Mesendoderm (in vitro differentiated cells): ENCODE measurements around the gene DOCK10.

Experiments
- DNase-seq: peaks from one replicate; pipeline ENCODE4 v3.0.0; 2013
- H2AK5ac ChIP-seq: 2 replicates; pipeline ENCODE4 v1.6.1; 2013; ENCODE audit warnings: low read length, inconsistent platforms
- H2BK120ac ChIP-seq: 2 replicates; pipeline ENCODE4 v1.6.1; 2013; ENCODE audit warnings: low read depth, mild to moderate bottlenecking, low read length, moderate library complexity, mixed read lengths
- H2BK15ac ChIP-seq: replicated peaks from 2 replicates; pipeline ENCODE4 v1.6.1; 2013; ENCODE audit warnings: low read depth, mild to moderate bottlenecking, moderate library complexity
- H2BK5ac ChIP-seq: 2 replicates; pipeline ENCODE4 v1.6.1; 2013; ENCODE audit warnings: low read length, inconsistent platforms
- H3K18ac ChIP-seq: 2 replicates; pipeline ENCODE4 v1.6.1; 2013; ENCODE audit warnings: mild to moderate bottlenecking, low read length, mixed read lengths
- H3K23ac ChIP-seq: one replicate; pipeline ENCODE4 v1.6.1; 2013; ENCODE audit warnings: low read length
- H3K27ac ChIP-seq: 2 replicates; pipeline ENCODE4 v1.5.1; 2013; ENCODE audit warnings: low read depth, mild to moderate bottlenecking, inconsistent platforms, low read length, moderate library complexity
- H3K27me3 ChIP-seq: 2 replicates; pipeline ENCODE4 v1.6.1; 2013; ENCODE audit warnings: low read length, control low read depth, mild to moderate bottlenecking, inconsistent platforms; ENCODE audit not compliant: insufficient read depth, poor library complexity
- H3K36me3 ChIP-seq: 2 replicates; pipeline ENCODE4 v1.6.1; 2013; ENCODE audit warnings: low read length, inconsistent platforms; ENCODE audit not compliant: control insufficient read depth, insufficient read depth
- H3K4ac ChIP-seq: one replicate; pipeline ENCODE4 v1.6.1; 2013; ENCODE audit warnings: low read depth, mild to moderate bottlenecking, low read length, moderate library complexity
- H3K4me1 ChIP-seq: 2 replicates; pipeline ENCODE4 v1.6.1; 2013; ENCODE audit warnings: low read depth, low read length, inconsistent platforms; ENCODE audit not compliant: control insufficient read depth
- H3K4me2 ChIP-seq: 2 replicates; pipeline ENCODE4 v1.6.1; 2013; ENCODE audit warnings: low read length
- H3K4me3 ChIP-seq: 2 replicates; pipeline ENCODE4 v1.5.1; 2013; ENCODE audit warnings: mild to moderate bottlenecking, low read length
- H3K56ac ChIP-seq: one replicate; pipeline ENCODE4 v1.6.1; 2013; ENCODE audit warnings: low read length
- H3K79me1 ChIP-seq: 2 replicates; pipeline ENCODE4 v1.6.1; 2013; ENCODE audit warnings: low read length, inconsistent platforms
- H3K79me2 ChIP-seq: 2 replicates; pipeline ENCODE4 v1.6.1; 2013; ENCODE audit warnings: mild to moderate bottlenecking, low read length; ENCODE audit not compliant: control insufficient read depth, insufficient read depth
- H3K9ac ChIP-seq: 2 replicates; pipeline ENCODE4 v1.6.1; 2013; ENCODE audit warnings: low read length, inconsistent platforms
- H4K5ac ChIP-seq: one replicate; pipeline ENCODE4 v1.6.1; 2013; ENCODE audit warnings: low read length
- H4K8ac ChIP-seq: one replicate; pipeline ENCODE4 v1.6.1; 2013; ENCODE audit warnings: low read depth, mild to moderate bottlenecking, control low read depth, low read length, moderate library complexity
- WGBS: extraction: QIAGEN DNeasy Blood & Tissue Kit; methylation state at CpG from one replicate; pipeline ENCODE4 v1.1.7; 2013; ENCODE audit warnings: low lambda C conversion rate, missing lambda C conversion rate; ENCODE audit not compliant: insufficient coverage; ENCODE audit errors: extremely low coverage; 5-methylcytosine and 5-hydroxymethylcytosine counted together

DOCK10 gene

GRCh38 chr2:224938651-224939182 lies 103.6 kb downstream of the DOCK10 start:
- no CpG with 5 or more reads among the region's 6 CpGs for WGBS
- H3K18ac ChIP-seq, result no peak overlapping the region
- H3K27ac ChIP-seq, result no peak overlapping the region
- no peak overlapping the region for H2BK5ac ChIP-seq
- no peak overlapping the region for H2BK120ac ChIP-seq
- no peaks in the 10 kb centered on the region for H3K79me1 ChIP-seq
- H3K4ac ChIP-seq, result no peak overlapping the region
- H3K56ac ChIP-seq, result no peak overlapping the region
- no peaks in the 10 kb centered on the region for H3K79me2 ChIP-seq
- H3K4me2 ChIP-seq, result no peak overlapping the region
- H3K27me3 ChIP-seq, result no peaks in the 10 kb centered on the region
- H3K23ac ChIP-seq, result no peak overlapping the region
- H2AK5ac ChIP-seq, result no peak overlapping the region
- no peak overlapping the region for H3K4me3 ChIP-seq
- no peaks in the 10 kb centered on the region for H3K36me3 ChIP-seq
- H3K9ac ChIP-seq, result no peak overlapping the region
- H4K8ac ChIP-seq, result no peak overlapping the region
- H4K5ac ChIP-seq, result no peak overlapping the region
- no peak for DNase-seq
- no peaks in the 10 kb centered on the region for H3K4me1 ChIP-seq
- no peak overlapping the region for H2BK15ac ChIP-seq

- H3K27ac ChIP-seq, result no peak overlapping the region
Measured at GRCh38 chr2:224937887-224938286, 104.4 kb downstream of the DOCK10 start.

GRCh38 chr2:224934526-224935188 lies 107.6 kb downstream of the DOCK10 start:
- Histone ChIP-seq H3K9ac (no peak overlapping the region), H3K4ac (no peak overlapping the region), H3K4me3 (no peak overlapping the region), H4K5ac (no peak overlapping the region), H2AK5ac (no peak overlapping the region), H3K36me3 (no peaks in the 10 kb centered on the region), H3K27ac (no peak overlapping the region), H3K79me2 (no peaks in the 10 kb centered on the region), H2BK15ac (no peak overlapping the region), H3K23ac (no peak overlapping the region), H3K4me1 (no peaks in the 10 kb centered on the region), H3K4me2 (no peak overlapping the region), H2BK120ac (no peak overlapping the region), H2BK5ac (no peak overlapping the region), H3K79me1 (no peaks in the 10 kb centered on the region), H3K18ac (no peak overlapping the region), H4K8ac (no peak overlapping the region), H3K56ac (no peak overlapping the region), H3K27me3 (no peaks in the 10 kb centered on the region)
- DNase-seq, result no peak
- WGBS, result no CpG with 5 or more reads among the region's 5 CpGs

More at GRCh38 chr2:224937887-224938286, 104.4 kb downstream of the DOCK10 start:
- H3K18ac ChIP-seq, result no peak overlapping the region
- H4K8ac ChIP-seq, result no peak overlapping the region
- no peak overlapping the region for H3K4ac ChIP-seq
- no peak overlapping the region for H3K4me3 ChIP-seq
- H2BK120ac ChIP-seq, result no peak overlapping the region
- no peak overlapping the region for H3K4me2 ChIP-seq
- no peak for DNase-seq
- H3K23ac ChIP-seq, result no peak overlapping the region
- no peak overlapping the region for H3K9ac ChIP-seq
- no peaks in the 10 kb centered on the region for H3K79me1 ChIP-seq
- no peaks in the 10 kb centered on the region for H3K79me2 ChIP-seq
- H4K5ac ChIP-seq, result no peak overlapping the region
- no peak overlapping the region for H3K56ac ChIP-seq
- H3K4me1 ChIP-seq, result no peaks in the 10 kb centered on the region
- H2BK15ac ChIP-seq, result no peak overlapping the region
- no peaks in the 10 kb centered on the region for H3K36me3 ChIP-seq
- no peak overlapping the region for H2AK5ac ChIP-seq
- H3K27me3 ChIP-seq, result no peaks in the 10 kb centered on the region
- H2BK5ac ChIP-seq, result no peak overlapping the region
- no CpG with 5 or more reads among the region's 5 CpGs for WGBS

GRCh38 chr2:224933431-224933830 lies 108.8 kb downstream of the DOCK10 start:
- Histone ChIP-seq H3K79me1 (no peaks in the 10 kb centered on the region), H4K5ac (no peak overlapping the region), H2BK120ac (no peak overlapping the region), H3K4me2 (no peak overlapping the region), H3K23ac (no peak overlapping the region), H3K79me2 (no peaks in the 10 kb centered on the region), H3K36me3 (no peaks in the 10 kb centered on the region), H2BK5ac (no peak overlapping the region), H2AK5ac (no peak overlapping the region), H3K4ac (no peak overlapping the region), H4K8ac (no peak overlapping the region), H2BK15ac (no peak overlapping the region), H3K56ac (no peak overlapping the region), H3K4me3 (no peak overlapping the region), H3K27ac (no peak overlapping the region), H3K27me3 (no peaks in the 10 kb centered on the region), H3K18ac (no peak overlapping the region), H3K4me1 (no peaks in the 10 kb centered on the region), H3K9ac (no peak overlapping the region)
- no CpG with 5 or more reads among the region's 2 CpGs for WGBS
- DNase-seq, result no peak

GRCh38 chr2:224932522-224932921 lies 109.7 kb downstream of the DOCK10 start:
- H4K5ac ChIP-seq, result no peak overlapping the region
- H3K79me2 ChIP-seq, result no peaks in the 10 kb centered on the region
- no CpG with 5 or more reads among the region's 3 CpGs for WGBS
- H2BK120ac ChIP-seq, result no peak overlapping the region
- no peak overlapping the region for H3K4me2 ChIP-seq
- no peak overlapping the region for H4K8ac ChIP-seq
- H3K9ac ChIP-seq, result no peak overlapping the region
- no peak overlapping the region for H3K27ac ChIP-seq
- H3K4me1 ChIP-seq, result no peaks in the 10 kb centered on the region
- no peak overlapping the region for H2BK15ac ChIP-seq
- no peaks in the 10 kb centered on the region for H3K36me3 ChIP-seq
- H3K18ac ChIP-seq, result no peak overlapping the region
- H3K27me3 ChIP-seq, result no peaks in the 10 kb centered on the region
- no peak overlapping the region for H3K23ac ChIP-seq
- no peak for DNase-seq
- H3K4ac ChIP-seq, result no peak overlapping the region
- no peak overlapping the region for H3K56ac ChIP-seq
- no peak overlapping the region for H2AK5ac ChIP-seq
- no peak overlapping the region for H3K4me3 ChIP-seq
- no peak overlapping the region for H2BK5ac ChIP-seq
- no peaks in the 10 kb centered on the region for H3K79me1 ChIP-seq

GRCh38 chr2:224931956-224932355 lies 110.3 kb downstream of the DOCK10 start:
- DNase-seq, result no peak
- no peak overlapping the region for H2BK5ac ChIP-seq
- H3K79me2 ChIP-seq, result no peaks in the 10 kb centered on the region
- H3K56ac ChIP-seq, result no peak overlapping the region
- no peaks in the 10 kb centered on the region for H3K36me3 ChIP-seq
- H3K18ac ChIP-seq, result no peak overlapping the region
- H3K79me1 ChIP-seq, result no peaks in the 10 kb centered on the region
- no peak overlapping the region for H4K8ac ChIP-seq
- no peak overlapping the region for H2AK5ac ChIP-seq
- H3K27ac ChIP-seq, result no peak overlapping the region
- H3K4me2 ChIP-seq, result no peak overlapping the region
- WGBS, result no CpG with 5 or more reads among the region's 4 CpGs
- H2BK120ac ChIP-seq, result no peak overlapping the region
- H3K9ac ChIP-seq, result no peak overlapping the region
- no peak overlapping the region for H3K4me3 ChIP-seq
- no peaks in the 10 kb centered on the region for H3K27me3 ChIP-seq
- no peak overlapping the region for H2BK15ac ChIP-seq
- H3K4ac ChIP-seq, result no peak overlapping the region
- no peak overlapping the region for H4K5ac ChIP-seq
- H3K23ac ChIP-seq, result no peak overlapping the region
- no peaks in the 10 kb centered on the region for H3K4me1 ChIP-seq
